MM.1S (cell line): Measurements from ENCODE around the gene CTCFL.

ENCODE experiments used
- DNase-seq: peaks from one replicate; pipeline ENCODE4 v3.0.0-alpha.2; 2015
- H2AFZ ChIP-seq: fragments of 300-600 bp; sonication (generic); 2 replicates; pipeline ENCODE4 v1.6.0; 2016; ENCODE audit warnings: antibody characterized with exemption, low read length
- H3F3A ChIP-seq: fragments of 300-600 bp; sonication (generic); 2 replicates; pipeline ENCODE4 v1.6.1; 2016; ENCODE audit warnings: mild to moderate bottlenecking, antibody characterized with exemption, low read length, moderate library complexity, mixed read lengths; ENCODE audit not compliant: insufficient read depth
- H3K27ac ChIP-seq: fragments of 300-600 bp; sonication (generic); 2 replicates; pipeline ENCODE4 v1.5.1; 2016; ENCODE audit warnings: mild to moderate bottlenecking, low read length
- H3K27me3 ChIP-seq: fragments of 300-600 bp; sonication (generic); replicated peaks from 2 replicates; pipeline ENCODE4 v1.6.0; 2016; ENCODE audit warnings: low read length; ENCODE audit not compliant: insufficient read depth
- H3K36me3 ChIP-seq: fragments of 300-600 bp; sonication (generic); replicated peaks from 2 replicates; pipeline ENCODE4 v1.6.1; 2016; ENCODE audit warnings: mild to moderate bottlenecking, low read length, mixed read lengths; ENCODE audit not compliant: insufficient read depth
- H3K4me1 ChIP-seq: fragments of 300-600 bp; sonication (generic); 2 replicates; pipeline ENCODE4 v1.6.1; 2016; ENCODE audit warnings: low read length, mixed read lengths
- H3K4me2 ChIP-seq: fragments of 300-600 bp; sonication (generic); 2 replicates; pipeline ENCODE4 v1.6.0; 2016; ENCODE audit warnings: low read depth, low read length
- H3K4me3 ChIP-seq: fragments of 300-600 bp; sonication (generic); 2 replicates; pipeline ENCODE4 v1.5.1; 2016; ENCODE audit warnings: low read length, mixed read lengths
- H3K79me2 ChIP-seq: fragments of 300-600 bp; sonication (generic); 2 replicates; pipeline ENCODE4 v1.6.1; 2016; ENCODE audit warnings: mixed run types, low read length, mixed read lengths
- H3K9ac ChIP-seq: fragments of 300-600 bp; sonication (generic); 2 replicates; pipeline ENCODE4 v1.6.1; 2016; ENCODE audit warnings: low read length, mixed read lengths
- H3K9me2 ChIP-seq: fragments of 300-600 bp; sonication (generic); replicated peaks from 2 replicates; pipeline ENCODE4 v1.6.1; 2016; ENCODE audit warnings: mild to moderate bottlenecking, low read length, mixed read lengths; ENCODE audit not compliant: insufficient read depth
- H3K9me3 ChIP-seq: fragments of 300-600 bp; sonication (generic); replicated peaks from 2 replicates; pipeline ENCODE4 v1.6.1; 2016; ENCODE audit warnings: mild to moderate bottlenecking, low read length, mixed read lengths; ENCODE audit not compliant: insufficient read depth
- H4K20me1 ChIP-seq: fragments of 300-600 bp; sonication (generic); 2 replicates; pipeline ENCODE4 v1.6.1; 2016; ENCODE audit warnings: mild to moderate bottlenecking, low read length, moderate library complexity, mixed read lengths; ENCODE audit not compliant: insufficient read depth
- EZH2 ChIP-seq: fragments of 300-600 bp; sonication (generic); optimal IDR thresholded peaks from 2 replicates; pipeline ENCODE3; 2017; ENCODE audit warnings: low read depth, mild to moderate bottlenecking, antibody characterized with exemption, low read length, mixed read lengths
- EZH2phosphoT487 ChIP-seq: fragments of 300-600 bp; sonication (generic); IDR thresholded peaks from 2 replicates; pipeline ENCODE4 v1.6.1; 2018; ENCODE audit warnings: antibody characterized with exemption, low read length
- TF ChIP-seq, protein P1 (sequence below): fragments of 300-600 bp; sonication (generic); IDR thresholded peaks from 2 replicates; pipeline ENCODE4 v1.5.1; 2016; ENCODE audit warnings: antibody characterized with exemption, low read length, mixed read lengths

Gene CTCFL

DNA sequence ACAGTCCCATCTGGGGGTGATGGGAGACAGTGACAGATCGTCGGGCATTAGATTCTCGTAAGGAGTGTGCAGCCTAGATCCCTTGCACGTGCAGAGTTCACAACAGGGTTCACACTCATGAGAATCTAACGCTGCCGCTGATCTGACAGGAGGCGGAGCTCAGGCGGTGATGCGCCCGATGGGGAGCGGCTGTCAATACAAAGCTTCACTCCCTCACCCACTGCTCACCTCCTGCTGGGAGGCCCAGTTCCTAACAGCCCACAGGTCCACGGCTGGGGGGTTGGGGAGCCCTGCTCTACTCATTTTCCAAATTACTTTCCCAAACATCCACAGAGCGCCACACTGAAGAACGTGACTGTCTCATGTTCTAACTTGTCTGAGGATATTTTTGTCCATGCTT is 25.3 kb downstream of the CTCFL start:
- Histone ChIP-seq H3K27ac (peak overlapping the region; percentile 56; the same call in 1 of the 2 replicates), H3K79me2 (no peaks in the 10 kb centered on the region), H2AFZ (no peak overlapping the region), H3K4me1 (peaks cover 30% of the 10 kb centered on the region), H4K20me1 (no peaks in the 10 kb centered on the region), H3K27me3 (no peaks in the 10 kb centered on the region), H3K36me3 (no peaks in the 10 kb centered on the region), H3F3A (peaks cover 17% of the 10 kb centered on the region), H3K9me3 (no peaks in the 10 kb centered on the region), H3K4me2 (peak overlapping the region; percentile 38; the same call in 1 of the 2 replicates), H3K9me2 (no peaks in the 10 kb centered on the region), H3K9ac (peak overlapping the region; percentile 19; the same call in 1 of the 2 replicates), H3K4me3 (no peak overlapping the region; the same call in 1 of the 2 replicates)
- TF ChIP-seq EZH2, result no peak
- TF ChIP-seq, protein P1, sequence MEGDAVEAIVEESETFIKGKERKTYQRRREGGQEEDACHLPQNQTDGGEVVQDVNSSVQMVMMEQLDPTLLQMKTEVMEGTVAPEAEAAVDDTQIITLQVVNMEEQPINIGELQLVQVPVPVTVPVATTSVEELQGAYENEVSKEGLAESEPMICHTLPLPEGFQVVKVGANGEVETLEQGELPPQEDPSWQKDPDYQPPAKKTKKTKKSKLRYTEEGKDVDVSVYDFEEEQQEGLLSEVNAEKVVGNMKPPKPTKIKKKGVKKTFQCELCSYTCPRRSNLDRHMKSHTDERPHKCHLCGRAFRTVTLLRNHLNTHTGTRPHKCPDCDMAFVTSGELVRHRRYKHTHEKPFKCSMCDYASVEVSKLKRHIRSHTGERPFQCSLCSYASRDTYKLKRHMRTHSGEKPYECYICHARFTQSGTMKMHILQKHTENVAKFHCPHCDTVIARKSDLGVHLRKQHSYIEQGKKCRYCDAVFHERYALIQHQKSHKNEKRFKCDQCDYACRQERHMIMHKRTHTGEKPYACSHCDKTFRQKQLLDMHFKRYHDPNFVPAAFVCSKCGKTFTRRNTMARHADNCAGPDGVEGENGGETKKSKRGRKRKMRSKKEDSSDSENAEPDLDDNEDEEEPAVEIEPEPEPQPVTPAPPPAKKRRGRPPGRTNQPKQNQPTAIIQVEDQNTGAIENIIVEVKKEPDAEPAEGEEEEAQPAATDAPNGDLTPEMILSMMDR, result no peak
- no peak for TF ChIP-seq EZH2phosphoT487
- peak; percentile 57 for DNase-seq

DNA sequence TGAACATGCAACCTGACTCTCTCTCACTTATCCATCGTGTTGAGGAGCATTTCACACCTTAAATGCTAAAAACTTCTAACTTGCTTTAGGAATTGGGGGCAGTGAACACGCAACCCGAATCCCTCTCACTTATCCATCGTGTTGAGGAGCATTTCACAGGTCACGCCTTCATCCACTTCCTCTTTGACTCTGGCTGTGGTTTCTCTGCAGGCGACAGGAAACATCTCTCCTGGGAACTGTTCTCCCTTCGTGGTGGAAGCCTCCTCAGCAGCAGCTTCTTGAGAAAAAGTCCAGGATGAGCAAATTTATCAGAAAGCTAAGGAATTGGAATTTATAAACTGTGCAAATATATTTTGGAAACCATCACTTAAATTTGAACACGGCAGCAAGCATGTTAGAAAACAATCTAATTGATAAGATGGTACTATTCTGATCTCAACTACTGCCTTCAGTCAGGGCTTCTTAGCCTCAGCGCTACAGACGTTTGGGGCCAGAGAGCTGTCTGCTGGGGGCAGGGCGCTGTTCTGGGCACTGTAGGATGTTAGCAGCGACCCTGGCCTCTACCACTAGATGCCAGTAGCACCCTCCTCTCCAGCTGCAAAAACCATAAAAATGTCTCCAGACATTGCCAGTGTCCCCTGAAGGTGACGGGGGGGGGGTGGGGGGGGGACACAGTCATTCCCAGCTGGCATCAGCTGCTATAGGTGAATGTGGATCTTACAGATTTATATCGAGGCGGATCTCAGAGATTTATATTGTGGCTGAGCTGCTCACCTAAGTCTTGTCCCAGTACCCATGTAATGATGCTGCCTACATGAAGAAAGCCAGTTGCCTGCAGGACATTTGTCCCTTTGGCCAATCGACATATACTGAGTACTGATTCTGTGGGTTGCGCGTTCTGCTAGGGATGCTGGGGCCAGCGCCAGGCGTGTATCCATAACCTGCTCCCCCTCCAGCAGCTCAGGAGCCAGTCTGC is 26.2 kb downstream of the CTCFL start:
- peaks cover 35% of the 10 kb centered on the region for H3K4me1 ChIP-seq
- H3K9ac ChIP-seq, result no peak overlapping the region
- H3K79me2 ChIP-seq, result no peaks in the 10 kb centered on the region

DNA sequence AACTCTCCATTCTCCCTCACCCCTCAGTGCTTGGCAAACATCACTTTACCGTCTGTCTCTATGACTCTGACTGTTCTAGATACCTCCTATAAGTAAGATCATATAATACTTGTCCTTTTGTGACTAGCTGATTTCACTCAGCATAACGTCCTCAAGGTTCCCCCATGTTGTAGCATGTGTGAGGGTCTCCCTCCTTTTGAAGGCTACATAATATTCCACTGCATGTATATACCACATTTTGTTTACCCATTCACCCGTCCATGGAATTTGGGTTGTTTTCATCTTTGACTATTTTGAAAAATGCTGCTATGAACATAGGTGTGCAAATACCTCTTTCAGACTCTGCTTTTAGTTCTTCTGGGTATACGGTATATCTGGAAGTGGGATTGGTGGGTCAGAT is 28.3 kb downstream of the CTCFL start:
- no peaks in the 10 kb centered on the region for H4K20me1 ChIP-seq
- no peak overlapping the region for H2AFZ ChIP-seq
- TF ChIP-seq EZH2phosphoT487, result no peak
- TF ChIP-seq, protein P1, result no peak
- no peak overlapping the region for H3K4me3 ChIP-seq
- H3K9me3 ChIP-seq, result no peaks in the 10 kb centered on the region
- H3F3A ChIP-seq, result peaks cover 19% of the 10 kb centered on the region
- no peak overlapping the region for H3K9ac ChIP-seq
- H3K79me2 ChIP-seq, result no peaks in the 10 kb centered on the region
- no peak overlapping the region for H3K27ac ChIP-seq
- no peak overlapping the region for H3K4me2 ChIP-seq
- H3K36me3 ChIP-seq, result no peaks in the 10 kb centered on the region
- no peaks in the 10 kb centered on the region for H3K9me2 ChIP-seq
- no peak for DNase-seq
- H3K27me3 ChIP-seq, result no peaks in the 10 kb centered on the region
- peaks cover 46% of the 10 kb centered on the region for H3K4me1 ChIP-seq

More for the DNA sequence above, 26.2 kb downstream of the CTCFL start:
- H3K4me3 ChIP-seq, result no peak overlapping the region
- peak overlapping the region; percentile 20 for H3K4me2 ChIP-seq
- no peaks in the 10 kb centered on the region for H3K27me3 ChIP-seq
- no peaks in the 10 kb centered on the region for H3K36me3 ChIP-seq
- no peaks in the 10 kb centered on the region for H3K9me3 ChIP-seq
- H2AFZ ChIP-seq, result no peak overlapping the region; the same call in 1 of the 2 replicates
- TF ChIP-seq EZH2phosphoT487 (no peak), EZH2 (no peak)
- TF ChIP-seq, protein P1, result peak; percentile 70
- H3K9me2 ChIP-seq, result no peaks in the 10 kb centered on the region
- peak overlapping the region; percentile 13; the same call in 1 of the 2 replicates for H3K27ac ChIP-seq
- no peaks in the 10 kb centered on the region for H4K20me1 ChIP-seq
- peak; percentile 88 for DNase-seq
- H3F3A ChIP-seq, result peaks cover 17% of the 10 kb centered on the region
